Liver (tissue), 9 donors: Measurements from ENCODE around the gene DPM3. TPM values are rescaled to one million over a fixed set of nuclear protein-coding genes. Genes with fewer than 3 reads are reported as not detected.

Source experiments
- DNase-seq: peaks from one replicate; pipeline ENCODE4 v3.0.0-alpha.2; 2017; ENCODE audit warnings: low spot score
- H3K27ac ChIP-seq, 2 donors: one replicate each; pipeline ENCODE4 v1.7.0; 2013; ENCODE audit warnings: inconsistent platforms in 2 of 2, low read length in 2 of 2, control low read depth in 1 of 2, low read depth in 1 of 2, mild to moderate bottlenecking in 1 of 2
- H3K27me3 ChIP-seq, 4 donors: one replicate each; pipeline versions ENCODE4 v1.6.1 to v1.7.0; 2013; ENCODE audit warnings: low read length in 3 of 4, inconsistent platforms in 1 of 4, mild to moderate bottlenecking in 1 of 4, moderate library complexity in 1 of 4; ENCODE audit not compliant: control insufficient read depth in 4 of 4, insufficient read depth in 4 of 4
- H3K36me3 ChIP-seq, 4 donors: one replicate each; pipeline versions ENCODE4 v1.6.1 to v1.7.0; 2013; ENCODE audit warnings: low read length in 3 of 4, mild to moderate bottlenecking in 3 of 4, low read depth in 1 of 4, moderate library complexity in 1 of 4; ENCODE audit not compliant: control insufficient read depth in 4 of 4, insufficient read depth in 3 of 4
- H3K4me1 ChIP-seq, 4 donors: one replicate each; pipeline versions ENCODE4 v1.6.1 to v1.7.0; 2013; ENCODE audit warnings: low read length in 3 of 4, mild to moderate bottlenecking in 3 of 4, moderate library complexity in 1 of 4; ENCODE audit not compliant: control insufficient read depth in 4 of 4, insufficient read depth in 4 of 4
- H3K4me3 ChIP-seq, 3 donors: one replicate each; pipeline versions ENCODE4 v1.6.1 to v1.7.0; 2013; ENCODE audit warnings: low read length in 3 of 3, control low read depth in 1 of 3, low read depth in 1 of 3, mild to moderate bottlenecking in 1 of 3
- H3K9ac ChIP-seq, 2 donors: one replicate each; pipeline ENCODE4 v1.7.0; 2013; ENCODE audit warnings: low read length in 2 of 2, mild to moderate bottlenecking in 2 of 2, moderate library complexity in 2 of 2, control low read depth in 1 of 2, low read depth in 1 of 2
- H3K9me3 ChIP-seq, 4 donors: one replicate each; pipeline versions ENCODE4 v1.6.1 to v1.7.0; 2013; ENCODE audit warnings: low read length in 3 of 4; ENCODE audit not compliant: control insufficient read depth in 4 of 4
- EGR1 ChIP-seq, 2 donors: IDR thresholded peaks; 2 replicates each; pipeline ENCODE4 v1.6.1; 2016 to 2018; ENCODE audit warnings: antibody characterized with exemption in 2 of 2, low read depth in 2 of 2
- FOXA1 ChIP-seq: IDR thresholded peaks from 2 replicates; pipeline ENCODE4 v1.6.1; 2016; ENCODE audit warnings: antibody characterized with exemption
- FOXA2 ChIP-seq: IDR thresholded peaks from 2 replicates; pipeline ENCODE4 v1.6.1; 2016; ENCODE audit warnings: antibody characterized with exemption
- GABPA ChIP-seq, 2 donors: IDR thresholded peaks in 1 of 2; conservative IDR thresholded peaks in 1 of 2; 2 replicates each; pipeline ENCODE4 v1.6.1; 2016; ENCODE audit warnings: antibody characterized with exemption in 2 of 2, mild to moderate bottlenecking in 1 of 2, moderate library complexity in 1 of 2
- HNF4A ChIP-seq, 2 donors: conservative IDR thresholded peaks; 2 replicates each; pipeline ENCODE4 v1.6.1; 2016; ENCODE audit warnings: antibody characterized with exemption in 2 of 2, mild to moderate bottlenecking in 2 of 2
- HNF4G ChIP-seq: IDR thresholded peaks from 2 replicates; pipeline ENCODE4 v1.6.1; 2016; ENCODE audit warnings: antibody characterized with exemption
- JUND ChIP-seq, 2 donors: IDR thresholded peaks; 2 replicates each; pipeline ENCODE4 v1.6.1; 2016; ENCODE audit warnings: antibody characterized with exemption in 2 of 2
- NR2F2 ChIP-seq: IDR thresholded peaks from 2 replicates; pipeline ENCODE4 v1.6.1; 2016; ENCODE audit warnings: antibody characterized with exemption
- RAD21 ChIP-seq, 2 donors: IDR thresholded peaks; 2 replicates each; pipeline ENCODE4 v1.6.1; 2016; ENCODE audit warnings: antibody characterized with exemption in 2 of 2, mild to moderate bottlenecking in 2 of 2
- RXRA ChIP-seq, 2 donors: IDR thresholded peaks; 2 replicates each; pipeline ENCODE4 v1.6.1; 2017 to 2018; ENCODE audit warnings: antibody characterized with exemption in 2 of 2, mild to moderate bottlenecking in 1 of 2
- SP1 ChIP-seq: IDR thresholded peaks from 2 replicates; pipeline ENCODE4 v1.6.1; 2018; ENCODE audit warnings: antibody characterized with exemption, mild to moderate bottlenecking
- WGBS: extraction: QIAGEN DNeasy Blood & Tissue Kit; methylation state at CpG from one replicate; pipeline ENCODE4 v1.1.7; 2013; 5-methylcytosine and 5-hydroxymethylcytosine counted together
- polyA plus RNA-seq, 2 donors: library from polyadenylated mRNA; stranded (reverse) in 1 of 2; unstranded in 1 of 2; fragments of 200-250 nt in 1 of 2; fragments of >200 nt in 1 of 2; fragmentation: Nextera tagmentation in 1 of 2; extraction: Ambion mirVana in 1 of 2; gene quantifications; one replicate each; pipeline versions ENCODE4 v1.2.1 to v1.2.3, GENCODE V29; 2013 to 2015
- total RNA-seq, 2 donors: library from RNA; depleted of rRNA; stranded (reverse); fragments of >200 nt; gene quantifications; one replicate each; pipeline ENCODE4 v1.2.3, GENCODE V29; 2014
- TF ChIP-seq, protein P1 (sequence below): IDR thresholded peaks from 2 replicates; pipeline ENCODE4 v1.6.1; 2016; ENCODE audit warnings: antibody characterized with exemption
- TF ChIP-seq, protein P2 (sequence below): IDR thresholded peaks from 2 replicates; pipeline ENCODE4 v1.6.1; 2016; ENCODE audit warnings: antibody characterized with exemption
- TF ChIP-seq, protein P3 (sequence below): IDR thresholded peaks from 2 replicates; pipeline ENCODE4 v1.6.1; 2016; ENCODE audit warnings: antibody characterized with exemption
- TF ChIP-seq, protein P4 (sequence below): IDR thresholded peaks from 2 replicates; pipeline ENCODE4 v1.6.1; 2016; ENCODE audit warnings: antibody characterized with exemption, mild to moderate bottlenecking
- TF ChIP-seq, protein P5 (sequence below): fragments of 150-350 bp; IDR thresholded peaks from 2 replicates; pipeline ENCODE4 v1.5.1; 2017; ENCODE audit warnings: improper control_type of control experiment, low read depth, low read length; ENCODE audit not compliant: missing input control
- donor health status: healthy.
- donor health status: healthy.
- donor health status: healthy.
- donor health status: healthy.
- donor health status: healthy.

Gene DPM3
- total and polyA plus RNA-seq, 4 donors, result 27.3 to 134 (median 69.1) TPM

DNA sequence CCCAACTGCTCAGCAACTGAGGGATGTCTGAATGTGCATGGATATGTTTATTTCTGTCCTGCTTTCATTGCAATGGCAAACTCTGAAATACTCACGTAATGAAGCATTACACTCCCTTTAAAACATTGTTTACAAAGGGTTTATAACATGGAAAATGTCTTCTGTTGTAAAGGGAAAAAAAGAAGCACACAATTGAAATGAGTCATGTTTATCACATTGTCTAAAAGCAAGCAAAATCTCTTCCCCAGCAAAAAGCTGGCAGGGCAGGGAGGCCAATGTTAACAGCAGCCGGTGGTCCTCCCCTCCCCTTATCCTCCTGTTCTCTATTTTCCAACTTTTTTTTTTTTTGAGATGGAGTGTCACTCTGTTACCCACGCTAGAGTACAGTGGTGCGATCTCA is 16.5 kb downstream of the DPM3 start:
- Histone ChIP-seq H3K4me3 (no peak overlapping the region), H3K9ac (peak overlapping the region in 1 of 2 donors; percentile 43), H3K27me3 (no peaks in the 10 kb centered on the region), H3K27ac (peak overlapping the region; percentile 99 to 100), H3K9me3 (no peaks in the 10 kb centered on the region), H3K4me1 (peaks cover 3 to 20% (median 13%) of the 10 kb centered on the region in 4 donors), H3K36me3 (no peaks in the 10 kb centered on the region)
- TF ChIP-seq, protein P1, sequence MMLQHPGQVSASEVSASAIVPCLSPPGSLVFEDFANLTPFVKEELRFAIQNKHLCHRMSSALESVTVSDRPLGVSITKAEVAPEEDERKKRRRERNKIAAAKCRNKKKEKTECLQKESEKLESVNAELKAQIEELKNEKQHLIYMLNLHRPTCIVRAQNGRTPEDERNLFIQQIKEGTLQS, result no peak
- TF ChIP-seq EGR1 (IDR thresholded peaks at IDR 0.05; ENCODE audit: low read depth in 2 of 2), result no peak
- no peak for TF ChIP-seq NR2F2
- no peak for TF ChIP-seq GABPA (IDR thresholded peaks at IDR 0.05 in 1 of 2, conservative IDR thresholded peaks at IDR 0.05 in 1 of 2)
- TF ChIP-seq FOXA1, result no peak
- TF ChIP-seq, protein P2, sequence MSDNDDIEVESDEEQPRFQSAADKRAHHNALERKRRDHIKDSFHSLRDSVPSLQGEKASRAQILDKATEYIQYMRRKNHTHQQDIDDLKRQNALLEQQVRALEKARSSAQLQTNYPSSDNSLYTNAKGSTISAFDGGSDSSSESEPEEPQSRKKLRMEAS, result no peak
- TF ChIP-seq RXRA (IDR thresholded peaks at IDR 0.05), result no peak
- no peak for TF ChIP-seq JUND (IDR thresholded peaks at IDR 0.05)
- TF ChIP-seq FOXA2, result no peak
- TF ChIP-seq, protein P3, sequence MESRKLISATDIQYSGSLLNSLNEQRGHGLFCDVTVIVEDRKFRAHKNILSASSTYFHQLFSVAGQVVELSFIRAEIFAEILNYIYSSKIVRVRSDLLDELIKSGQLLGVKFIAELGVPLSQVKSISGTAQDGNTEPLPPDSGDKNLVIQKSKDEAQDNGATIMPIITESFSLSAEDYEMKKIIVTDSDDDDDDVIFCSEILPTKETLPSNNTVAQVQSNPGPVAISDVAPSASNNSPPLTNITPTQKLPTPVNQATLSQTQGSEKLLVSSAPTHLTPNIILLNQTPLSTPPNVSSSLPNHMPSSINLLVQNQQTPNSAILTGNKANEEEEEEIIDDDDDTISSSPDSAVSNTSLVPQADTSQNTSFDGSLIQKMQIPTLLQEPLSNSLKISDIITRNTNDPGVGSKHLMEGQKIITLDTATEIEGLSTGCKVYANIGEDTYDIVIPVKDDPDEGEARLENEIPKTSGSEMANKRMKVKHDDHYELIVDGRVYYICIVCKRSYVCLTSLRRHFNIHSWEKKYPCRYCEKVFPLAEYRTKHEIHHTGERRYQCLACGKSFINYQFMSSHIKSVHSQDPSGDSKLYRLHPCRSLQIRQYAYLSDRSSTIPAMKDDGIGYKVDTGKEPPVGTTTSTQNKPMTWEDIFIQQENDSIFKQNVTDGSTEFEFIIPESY, result no peak
- no peak for TF ChIP-seq HNF4A (conservative IDR thresholded peaks at IDR 0.05)
- TF ChIP-seq SP1, result no peak
- TF ChIP-seq, protein P4, sequence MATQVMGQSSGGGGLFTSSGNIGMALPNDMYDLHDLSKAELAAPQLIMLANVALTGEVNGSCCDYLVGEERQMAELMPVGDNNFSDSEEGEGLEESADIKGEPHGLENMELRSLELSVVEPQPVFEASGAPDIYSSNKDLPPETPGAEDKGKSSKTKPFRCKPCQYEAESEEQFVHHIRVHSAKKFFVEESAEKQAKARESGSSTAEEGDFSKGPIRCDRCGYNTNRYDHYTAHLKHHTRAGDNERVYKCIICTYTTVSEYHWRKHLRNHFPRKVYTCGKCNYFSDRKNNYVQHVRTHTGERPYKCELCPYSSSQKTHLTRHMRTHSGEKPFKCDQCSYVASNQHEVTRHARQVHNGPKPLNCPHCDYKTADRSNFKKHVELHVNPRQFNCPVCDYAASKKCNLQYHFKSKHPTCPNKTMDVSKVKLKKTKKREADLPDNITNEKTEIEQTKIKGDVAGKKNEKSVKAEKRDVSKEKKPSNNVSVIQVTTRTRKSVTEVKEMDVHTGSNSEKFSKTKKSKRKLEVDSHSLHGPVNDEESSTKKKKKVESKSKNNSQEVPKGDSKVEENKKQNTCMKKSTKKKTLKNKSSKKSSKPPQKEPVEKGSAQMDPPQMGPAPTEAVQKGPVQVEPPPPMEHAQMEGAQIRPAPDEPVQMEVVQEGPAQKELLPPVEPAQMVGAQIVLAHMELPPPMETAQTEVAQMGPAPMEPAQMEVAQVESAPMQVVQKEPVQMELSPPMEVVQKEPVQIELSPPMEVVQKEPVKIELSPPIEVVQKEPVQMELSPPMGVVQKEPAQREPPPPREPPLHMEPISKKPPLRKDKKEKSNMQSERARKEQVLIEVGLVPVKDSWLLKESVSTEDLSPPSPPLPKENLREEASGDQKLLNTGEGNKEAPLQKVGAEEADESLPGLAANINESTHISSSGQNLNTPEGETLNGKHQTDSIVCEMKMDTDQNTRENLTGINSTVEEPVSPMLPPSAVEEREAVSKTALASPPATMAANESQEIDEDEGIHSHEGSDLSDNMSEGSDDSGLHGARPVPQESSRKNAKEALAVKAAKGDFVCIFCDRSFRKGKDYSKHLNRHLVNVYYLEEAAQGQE, result no peak
- TF ChIP-seq HNF4G, result no peak
- TF ChIP-seq, protein P5, sequence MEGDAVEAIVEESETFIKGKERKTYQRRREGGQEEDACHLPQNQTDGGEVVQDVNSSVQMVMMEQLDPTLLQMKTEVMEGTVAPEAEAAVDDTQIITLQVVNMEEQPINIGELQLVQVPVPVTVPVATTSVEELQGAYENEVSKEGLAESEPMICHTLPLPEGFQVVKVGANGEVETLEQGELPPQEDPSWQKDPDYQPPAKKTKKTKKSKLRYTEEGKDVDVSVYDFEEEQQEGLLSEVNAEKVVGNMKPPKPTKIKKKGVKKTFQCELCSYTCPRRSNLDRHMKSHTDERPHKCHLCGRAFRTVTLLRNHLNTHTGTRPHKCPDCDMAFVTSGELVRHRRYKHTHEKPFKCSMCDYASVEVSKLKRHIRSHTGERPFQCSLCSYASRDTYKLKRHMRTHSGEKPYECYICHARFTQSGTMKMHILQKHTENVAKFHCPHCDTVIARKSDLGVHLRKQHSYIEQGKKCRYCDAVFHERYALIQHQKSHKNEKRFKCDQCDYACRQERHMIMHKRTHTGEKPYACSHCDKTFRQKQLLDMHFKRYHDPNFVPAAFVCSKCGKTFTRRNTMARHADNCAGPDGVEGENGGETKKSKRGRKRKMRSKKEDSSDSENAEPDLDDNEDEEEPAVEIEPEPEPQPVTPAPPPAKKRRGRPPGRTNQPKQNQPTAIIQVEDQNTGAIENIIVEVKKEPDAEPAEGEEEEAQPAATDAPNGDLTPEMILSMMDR, result no peak
- no peak for DNase-seq
- whole genome bisulfite sequencing, result 65% methylated on average over 4 of the region's 4 CpGs

DNA sequence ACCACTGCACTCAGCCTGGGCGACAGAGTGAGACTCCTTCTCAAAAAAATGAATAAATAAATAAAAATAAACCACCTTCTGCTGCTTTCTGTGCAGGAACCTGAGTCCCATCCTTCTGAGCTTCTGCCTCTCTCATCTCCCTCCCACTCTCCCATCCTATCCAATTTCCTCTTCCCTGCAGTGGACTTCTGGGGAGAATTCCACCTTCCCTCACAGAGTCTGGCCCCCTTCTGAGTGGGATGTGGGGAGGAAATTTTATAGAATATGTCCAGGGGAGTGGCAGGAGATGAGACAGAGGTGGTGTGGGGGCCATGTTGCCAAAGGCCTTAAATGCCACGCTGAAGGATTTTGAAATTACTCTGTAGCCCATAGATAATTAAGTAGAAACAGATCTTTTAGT is 18.0 kb downstream of the DPM3 start:
- Histone ChIP-seq H3K9me3 (no peaks in the 10 kb centered on the region), H3K36me3 (no peaks in the 10 kb centered on the region), H3K4me3 (no peak overlapping the region), H3K4me1 (peaks cover 3 to 20% (median 10%) of the 10 kb centered on the region in 4 donors), H3K27me3 (no peaks in the 10 kb centered on the region), H3K9ac (no peak overlapping the region), H3K27ac (no peak overlapping the region)
- no peak for DNase-seq
- 89% methylated on average over 2 of the region's 2 CpGs for WGBS
- TF ChIP-seq SP1 (no peak), RXRA (IDR thresholded peaks at IDR 0.05) (no peak), HNF4A (conservative IDR thresholded peaks at IDR 0.05) (no peak), RAD21 (IDR thresholded peaks at IDR 0.05) (no peak)
- TF ChIP-seq, protein P1, result no peak
- TF ChIP-seq, protein P5, result no peak
- TF ChIP-seq, protein P4, result no peak
